Heart left ventricle (tissue), 16 donors: ENCODE measurements around the gene GALNT10. TPM values are rescaled to one million over a fixed set of nuclear protein-coding genes. Genes with fewer than 3 reads are reported as not detected.

Source experiments
- ATAC-seq, 4 donors: fragments of 200-7000 bp; cut with Tn5 transposase; one replicate each; pipeline ENCODE4 v1.9.1; 2020 to 2022; ENCODE audit warnings: moderate library complexity in 4 of 4, mild to moderate bottlenecking in 3 of 4, moderate number of reproducible peaks in 1 of 4
- DNase-seq, 5 donors: peaks; one replicate each; pipeline ENCODE4 v3.0.0-alpha.2; 2020
- H3K27ac ChIP-seq, 12 donors: fragments of 200-600 bp; sonication (generic) in 4 of 12; one replicate each; pipeline versions ENCODE4 v1.5.0 to v1.8.0; 2016 to 2022; ENCODE audit warnings: mild to moderate bottlenecking in 2 of 12
- H3K27me3 ChIP-seq, 9 donors: fragments of 200-600 bp; sonication (generic) in 2 of 9; one replicate each; pipeline versions ENCODE4 v1.5.1 to v1.8.0; 2016 to 2022; ENCODE audit warnings: mild to moderate bottlenecking in 3 of 9
- H3K36me3 ChIP-seq, 9 donors: fragments of 200-600 bp; sonication (generic) in 2 of 9; one replicate each; pipeline versions ENCODE4 v1.5.0 to v1.8.0; 2018 to 2022; ENCODE audit warnings: mild to moderate bottlenecking in 2 of 9
- H3K4me1 ChIP-seq, 12 donors: fragments of 200-600 bp; sonication (generic) in 4 of 12; one replicate each; pipeline versions ENCODE4 v1.5.0 to v1.8.0; 2016 to 2022; ENCODE audit warnings: mild to moderate bottlenecking in 3 of 12
- H3K4me3 ChIP-seq, 12 donors: fragments of 200-600 bp; sonication (generic) in 4 of 12; one replicate each; pipeline versions ENCODE4 v1.5.0 to v1.8.0; 2017 to 2022; ENCODE audit warnings: mild to moderate bottlenecking in 9 of 12, moderate library complexity in 4 of 12
- H3K9me3 ChIP-seq, 12 donors: fragments of 200-600 bp; sonication (generic) in 4 of 12; one replicate each; pipeline versions ENCODE4 v1.5.0 to v1.8.0; 2016 to 2022; ENCODE audit warnings: mild to moderate bottlenecking in 1 of 12
- CTCF ChIP-seq, 12 donors: fragments of 200-600 bp; sonication (generic) in 4 of 12; IDR thresholded peaks; one replicate each; pipeline versions ENCODE4 v1.5.0 to v1.8.0; 2018 to 2022; ENCODE audit warnings: antibody characterized with exemption in 12 of 12, mild to moderate bottlenecking in 5 of 12
- POLR2A ChIP-seq, 2 donors: fragments of 450-650 bp; IDR thresholded peaks; one replicate each; pipeline ENCODE4 v1.6.1; 2017; ENCODE audit warnings: antibody characterized with exemption in 2 of 2, mild to moderate bottlenecking in 2 of 2, moderate library complexity in 2 of 2
- WGBS, 4 donors: extraction: QIAGEN DNeasy Blood & Tissue Kit in 2 of 4; methylation state at CpG; one replicate each; pipeline versions ENCODE4 v1.1.5 to v1.1.7; 2013 to 2018; 5-methylcytosine and 5-hydroxymethylcytosine counted together
- intact Hi-C, 10 donors: fragments of 100-400 bp; cut with DNase I; formaldehyde crosslinking; loops; one replicate each; pipeline versions ENCODE4 v1.11.1 to v1.14.2; 2022
- polyA plus RNA-seq, 2 donors: library from polyadenylated mRNA; stranded (reverse); fragments of 200-250 nt; gene quantifications; one replicate each; pipeline ENCODE4 v1.2.3, GENCODE V29; 2013
- total RNA-seq, 9 donors: library from RNA; depleted of rRNA in 2 of 9; stranded (reverse); fragments of >200 nt in 2 of 9; fragmentation: NEBNext Ultra II Directional in 3 of 9; extraction: Animal tissue kit (Norgen Biotek cat#: 25700) in 3 of 9; gene quantifications; one replicate each; pipeline versions ENCODE4 v1.1.0 to v1.2.4, GENCODE V29; 2016 to 2023
- donor health status: ischemic (EF 13 %, LVEDD 7.1; RV severe dilation, severe dysfunction).
- donor health status: healthy with polysubstance abuse.
- donor health status: DM: no; HTN: yes; CAD: no.
- donor health status: DM: no; HTN: no; CAD: no.
- donor health status: ischemic (EF 25% LVEDD 6.9; RV normal size, moderate dysfunction).
- donor health status: ischemic (EF 25% LVEDD 5.7; RV mildly dilated, moderate dysfunction).
- donor health status: healthy.
- donor health status: DM: yes; HTN: yes; CAD: no.
- donor health status: ischemic (EF 35%, LVEDD 5.7; RV mildly dilated, moderate dysfunction).
- donor health status: nonischemic (EF 11% LVEDD 7.7; RV severe dilation, severe dysfunction).
- donor health status: DM: yes; HTN: yes; CAD: no.
- donor health status: PGD.
- donor health status: ischemic (EF 29% LVEDD 5.4; RV normal size, mild dysfunction).
- donor health status: nonischemic (EF 23%, LVEDD 6.1; RV moderate dilation, normal function).

The GALNT10 gene
- total and polyA plus RNA-seq, 11 donors: 2.7 to 20.7 (median 14.4) TPM

DNA sequence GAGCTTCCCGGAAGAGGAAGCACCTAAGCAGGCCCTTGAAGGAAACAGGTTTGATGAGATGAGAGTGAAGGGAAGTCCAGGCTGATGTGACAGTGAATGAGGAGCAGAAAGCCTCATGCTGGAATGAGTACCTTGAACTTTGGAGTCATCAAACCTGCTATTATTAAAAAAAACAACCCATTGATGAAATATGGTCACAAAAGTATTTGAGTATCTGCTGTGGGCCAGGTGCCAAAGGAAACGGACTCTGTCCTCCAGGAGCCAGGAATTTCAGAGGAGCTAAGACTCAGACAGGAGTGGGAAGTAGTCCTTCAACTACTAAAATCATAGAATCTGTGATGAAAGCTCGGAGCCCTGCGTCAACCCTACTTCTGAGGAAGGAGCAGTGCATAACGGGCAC is 275.6 kb downstream of the GALNT10 start:
- WGBS, 4 donors: 71 to 78% (median 76%) methylated on average over 5 of the region's 5 CpGs
- Histone ChIP-seq H3K9me3 (no peaks in the 10 kb centered on the region), H3K4me3 (no peak overlapping the region), H3K4me1 (peaks cover 0 to 12% (median 0%) of the 10 kb centered on the region in 12 donors), H3K27me3 (peaks cover 0 to 26% (median 10%) of the 10 kb centered on the region in 9 donors), H3K36me3 (peaks cover 0 to 5% (median 0%) of the 10 kb centered on the region in 9 donors), H3K27ac (no peak overlapping the region)
- no peak for ATAC-seq
- TF ChIP-seq CTCF (IDR thresholded peaks at IDR 0.05) (no peak), POLR2A (IDR thresholded peaks at IDR 0.05) (no peak)
- intact Hi-C loops: loop anchor here in 5 of 10 donors (2.0 kb wide), 3 partner anchors 43 to 145 kb away; no protein-coding TSS in a partner anchor
- no peak for DNase-seq

- H3K4me3 ChIP-seq: no peak overlapping the region
- H3K9me3 ChIP-seq: no peaks in the 10 kb centered on the region
- peaks cover 0 to 31% (median 15%) of the 10 kb centered on the region in 9 donors for H3K27me3 ChIP-seq
- TF ChIP-seq CTCF (IDR thresholded peaks at IDR 0.05) (no peak), POLR2A (IDR thresholded peaks at IDR 0.05) (no peak)
- no peak for ATAC-seq
- no peak overlapping the region for H3K27ac ChIP-seq
- intact Hi-C loops: loop anchor here in 8 of 10 donors (1.0 to 2.0 kb wide), 4 partner anchors 44 to 144 kb away; no protein-coding TSS in a partner anchor
- 86 to 91% (median 91%) methylated on average over 5 of the region's 5 CpGs for WGBS, 4 donors
- H3K4me1 ChIP-seq: peaks cover 0 to 12% (median 0%) of the 10 kb centered on the region in 12 donors
- peaks cover 0 to 1% (median 0%) of the 10 kb centered on the region in 9 donors for H3K36me3 ChIP-seq
- DNase-seq: no peak
Observed at GRCh38 chr5:154466671-154467070, 276.1 kb downstream of the GALNT10 start.

DNA sequence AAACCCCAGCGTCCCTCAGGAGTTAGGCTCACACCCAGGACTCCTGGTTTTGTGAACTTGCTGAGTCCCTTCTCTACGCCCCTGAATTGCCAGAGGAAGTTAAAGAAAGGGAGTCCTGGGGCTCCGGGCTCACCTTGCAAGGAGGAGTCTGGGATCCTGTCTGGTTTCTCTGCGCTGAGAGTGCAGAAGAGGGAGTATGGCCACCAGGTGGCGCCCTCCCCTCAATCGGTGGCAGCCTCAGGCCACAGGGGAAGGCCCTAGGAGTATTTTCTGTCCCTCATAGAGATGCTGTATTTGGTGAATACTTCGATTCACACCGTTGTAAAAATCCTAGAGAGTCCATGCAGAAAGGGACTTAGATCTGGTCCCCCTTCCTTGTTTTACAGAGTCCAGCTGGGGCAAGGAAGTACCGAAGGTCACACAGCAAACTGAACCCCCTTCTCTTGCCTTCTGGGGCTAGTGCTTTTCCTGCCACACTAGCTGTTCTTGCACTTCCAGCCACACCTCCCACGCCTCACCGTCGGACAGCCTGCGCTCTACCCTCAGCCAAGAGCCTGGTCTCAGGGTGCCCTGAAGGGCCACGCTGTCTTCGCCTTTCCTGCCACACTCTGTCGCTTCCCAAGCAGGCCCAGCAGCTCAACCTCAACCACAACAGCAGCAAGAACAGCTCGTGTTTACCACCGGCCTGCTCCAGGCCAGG is 277.3 kb downstream of the GALNT10 start:
- intact Hi-C loops: loop anchor here in 9 of 10 donors (1.0 to 2.0 kb wide), 4 partner anchors 45 to 143 kb away; no protein-coding TSS in a partner anchor
- DNase-seq: peak; percentile 74 to 85 (median 77)
- Histone ChIP-seq H3K27me3 (peaks cover 2 to 43% (median 25%) of the 10 kb centered on the region in 9 donors), H3K27ac (peak overlapping the region in 3 of 12 donors; percentile 41 to 60 (median 48)), H3K4me3 (no peak overlapping the region), H3K4me1 (peaks cover 0 to 18% (median 4%) of the 10 kb centered on the region in 12 donors), H3K36me3 (no peaks in the 10 kb centered on the region), H3K9me3 (no peaks in the 10 kb centered on the region)
- ATAC-seq: peak; percentile 79 to 92 (median 92)
- TF ChIP-seq CTCF (IDR thresholded peaks at IDR 0.05): peak; percentile 87 to 96 (median 95)
- no peak for TF ChIP-seq POLR2A (IDR thresholded peaks at IDR 0.05)
- WGBS, 4 donors: 33 to 41% (median 36%) methylated on average over 16 to 18 of the region's 18 CpGs

DNA sequence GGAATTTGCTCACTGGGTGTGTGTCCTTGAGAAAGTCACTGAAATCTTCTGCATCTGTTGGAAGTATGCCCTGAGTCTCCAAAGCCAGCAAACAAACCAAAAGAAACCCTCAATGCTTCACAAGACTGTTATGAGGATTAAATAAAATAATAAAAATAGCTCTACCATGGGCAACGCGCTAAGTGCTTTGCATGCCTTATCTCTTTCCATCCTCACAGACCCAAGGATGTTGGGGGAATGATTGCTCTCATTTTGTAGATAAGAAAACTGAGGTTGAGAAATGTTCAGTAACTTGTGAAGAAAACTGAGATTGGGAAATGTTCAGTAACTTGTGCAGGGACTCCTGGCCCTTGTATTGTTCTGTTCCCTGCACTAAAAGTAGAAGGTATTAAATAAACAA is 279.6 kb downstream of the GALNT10 start:
- Histone ChIP-seq H3K9me3 (no peaks in the 10 kb centered on the region), H3K36me3 (no peaks in the 10 kb centered on the region), H3K4me3 (no peak overlapping the region), H3K4me1 (peaks cover 0 to 37% (median 16%) of the 10 kb centered on the region in 12 donors), H3K27me3 (peaks cover 16 to 66% (median 48%) of the 10 kb centered on the region in 9 donors), H3K27ac (peak overlapping the region in 3 of 12 donors; percentile 20 to 95 (median 68))
- ATAC-seq (no peak), DNase-seq (no peak)
- WGBS, 4 donors: 27 to 46% (median 29%) methylated on average over 2 of the region's 2 CpGs
- TF ChIP-seq POLR2A (IDR thresholded peaks at IDR 0.05) (no peak), CTCF (IDR thresholded peaks at IDR 0.05) (no peak)
- intact Hi-C loops: no loop called here
